NCI-H1436 (cell line): ENCODE results near the gene TTC16.
A peak's percentile ranks its signal among the peaks of the same experiment; 100 is the strongest.

Experiments used
- DNase-seq: peaks from one replicate; lab custom pipeline; 2025; lab: John Stamatoyannopoulos, UW

Gene TTC16

GRCh38 chr9:127715470-127716337, at the start of gene TTC16, which contains the start of gene PTRH1:
TTC16 (plus strand) TSS chr9:127716079; CDS start chr9:127716146, 67 bp downstream.
PTRH1 (minus strand) TSS chr9:127715663; CDS start chr9:127715639, 24 bp downstream.
- peak; percentile 92 for DNase-seq

GRCh38 chr9:127667127-127667844, 48.6 kb upstream of the TTC16 start:
- no peak for DNase-seq

- no peak for DNase-seq
Measured at GRCh38 chr9:127667906-127668305, 48.0 kb upstream of the TTC16 start.

GRCh38 chr9:127673234-127673633, 42.6 kb upstream of the TTC16 start:
- no peak for DNase-seq

- no peak for DNase-seq
Measured at GRCh38 chr9:127676638-127677037, 39.2 kb upstream of the TTC16 start.

- DNase-seq = no peak
Measured at GRCh38 chr9:127679506-127679905, 36.4 kb upstream of the TTC16 start.

GRCh38 chr9:127680226-127680625, 35.7 kb upstream of the TTC16 start:
- no peak for DNase-seq

- no peak for DNase-seq
Measured at GRCh38 chr9:127680846-127681245, 35.0 kb upstream of the TTC16 start.

GRCh38 chr9:127682351-127683136, 33.3 kb upstream of the TTC16 start:
- DNase-seq = no peak

- DNase-seq = no peak
Measured at GRCh38 chr9:127683723-127684122, 32.2 kb upstream of the TTC16 start.

- no peak for DNase-seq
Measured at GRCh38 chr9:127684576-127684975, 31.3 kb upstream of the TTC16 start.

- DNase-seq = no peak
Measured at GRCh38 chr9:127686461-127687393, 29.2 kb upstream of the TTC16 start.

GRCh38 chr9:127689329-127690000, 26.4 kb upstream of the TTC16 start:
- DNase-seq = no peak

- DNase-seq = no peak
Measured at GRCh38 chr9:127690735-127691134, 25.1 kb upstream of the TTC16 start.

GRCh38 chr9:127692071-127692470, 23.8 kb upstream of the TTC16 start:
- DNase-seq = no peak

- DNase-seq = no peak
Measured at GRCh38 chr9:127693143-127693542, 22.7 kb upstream of the TTC16 start.

GRCh38 chr9:127693697-127694096, 22.2 kb upstream of the TTC16 start:
- DNase-seq = no peak

- no peak for DNase-seq
Measured at GRCh38 chr9:127694890-127695720, 20.8 kb upstream of the TTC16 start.

- DNase-seq = no peak
Measured at GRCh38 chr9:127697575-127697974, 18.3 kb upstream of the TTC16 start.

- DNase-seq = no peak
Measured at GRCh38 chr9:127698386-127698785, 17.5 kb upstream of the TTC16 start.
